Tibial nerve (tissue), 3 donors: Measurements from ENCODE around the gene TSC1.

Experiments
- CTCF ChIP-seq, 5 experiments: fragments of 200-600 bp in 3 of 5; fragments of 450-650 bp in 2 of 5; sonication (generic) in 3 of 5; IDR thresholded peaks; one replicate each; pipeline ENCODE4 v1.5.1; 2016 to 2019; ENCODE audit warnings: antibody characterized with exemption in 5 of 5, mild to moderate bottlenecking in 3 of 5, moderate library complexity in 2 of 5
- POLR2A ChIP-seq, 2 donors: fragments of 450-650 bp; IDR thresholded peaks; one replicate each; pipeline ENCODE4 v1.6.1; 2017; ENCODE audit warnings: antibody characterized with exemption in 2 of 2, mild to moderate bottlenecking in 2 of 2, moderate library complexity in 2 of 2

GRCh38 chr9:132846918-132847515 lies 97.4 kb downstream of the TSC1 start:
- TF ChIP-seq POLR2A (IDR thresholded peaks at IDR 0.05) (no peak), CTCF (IDR thresholded peaks at IDR 0.05) (no peak)
